HL-60/S4 (cell line): ENCODE results near the gene EDEM2.
"Not testable (repeated sequence)": the region's sequence is repeated elsewhere in the genome, so short reads cannot be mapped to it uniquely, and the experiment has no call there.

Experiments
- in situ Hi-C: fragments of 300-500 bp; cut with MboI; formaldehyde crosslinking; loops from 2 replicates; pipeline ENCODE4 v1.14.3; 2022; ENCODE audit warnings: low sequenced_read_pairs

EDEM2 gene

GRCh38 chr20:35171753-35172433 lies 24.8 kb upstream of the EDEM2 start, which contains the start of gene PROCR:
TSS of gene PROCR (plus strand) at chr20:35172072. CDS start at chr20:35172155, 83 bp downstream.
- in situ Hi-C loops: no loop called here

- in situ Hi-C loops: no loop called here
Observed at GRCh38 chr20:35171438-35171752, 24.3 kb upstream of the EDEM2 start.

- in situ Hi-C loops: not testable (repeated sequence)
Observed at GRCh38 chr20:35168701-35169409, 21.7 kb upstream of the EDEM2 start.

- in situ Hi-C loops: no loop called here
Observed at GRCh38 chr20:35167787-35168186, 20.7 kb upstream of the EDEM2 start.

- in situ Hi-C loops: no loop called here
Observed at GRCh38 chr20:35166242-35166830, 19.2 kb upstream of the EDEM2 start.

- in situ Hi-C loops: no loop called here
Observed at GRCh38 chr20:35165221-35166185, 18.4 kb upstream of the EDEM2 start.

GRCh38 chr20:35164531-35164930 lies 17.4 kb upstream of the EDEM2 start:
- in situ Hi-C loops: not testable (repeated sequence)

GRCh38 chr20:35160341-35160740 lies 13.2 kb upstream of the EDEM2 start:
- in situ Hi-C loops: not testable (repeated sequence)

- in situ Hi-C loops: no loop called here
Observed at GRCh38 chr20:35156978-35157377, 9.8 kb upstream of the EDEM2 start.

GRCh38 chr20:35155936-35156335 lies 8.8 kb upstream of the EDEM2 start:
- in situ Hi-C loops: no loop called here

- in situ Hi-C loops: no loop called here
Observed at GRCh38 chr20:35151736-35152135, 4.6 kb upstream of the EDEM2 start.

GRCh38 chr20:35150846-35151579 lies 3.9 kb upstream of the EDEM2 start:
- in situ Hi-C loops: no loop called here

GRCh38 chr20:35147575-35148071 lies 487 bp upstream of the EDEM2 start:
- in situ Hi-C loops: not testable (repeated sequence)

GRCh38 chr20:35146299-35146919 lies 727 bp downstream of the EDEM2 start:
- in situ Hi-C loops: no loop called here

- in situ Hi-C loops: no loop called here
Observed at GRCh38 chr20:35145141-35145564, 2.0 kb downstream of the EDEM2 start.

GRCh38 chr20:35144694-35145093 lies 2.4 kb downstream of the EDEM2 start:
- in situ Hi-C loops: no loop called here

- in situ Hi-C loops: loop anchor here (10.0 kb wide), 1 partner anchor 59 kb away; no protein-coding TSS in a partner anchor
Observed at GRCh38 chr20:35135867-35136586, 11.1 kb downstream of the EDEM2 start.

GRCh38 chr20:35134880-35135279 lies 12.3 kb downstream of the EDEM2 start:
- in situ Hi-C loops: loop anchor here (10.0 kb wide), 1 partner anchor 60 kb away; no protein-coding TSS in a partner anchor

- in situ Hi-C loops: loop anchor here (10.0 kb wide), 1 partner anchor 60 kb away; no protein-coding TSS in a partner anchor
Observed at GRCh38 chr20:35134472-35134871, 12.7 kb downstream of the EDEM2 start.
